ENCODE results near the gene SESN2.

SESN2 gene

GRCh38 chr1:28256197-28256827, 3.0 kb upstream of the SESN2 start:
- DNase-seq = no peak

GRCh38 chr1:28257736-28258135, 1.6 kb upstream of the SESN2 start:
- no peak for DNase-seq

- no peak for DNase-seq
Measured at GRCh38 chr1:28258628-28259251, 578 bp upstream of the SESN2 start.

- no peak for DNase-seq
Measured at GRCh38 chr1:28259934-28260802, 850 bp downstream of the SESN2 start.

GRCh38 chr1:28260803-28261174, 1.5 kb downstream of the SESN2 start:
- DNase-seq = no peak

- no peak for DNase-seq
Measured at GRCh38 chr1:28264897-28265296, 5.6 kb downstream of the SESN2 start.

GRCh38 chr1:28265577-28265976, 6.3 kb downstream of the SESN2 start:
- DNase-seq = no peak

GRCh38 chr1:28266920-28267322, 7.6 kb downstream of the SESN2 start:
- DNase-seq = no peak

GRCh38 chr1:28267633-28268032, 8.3 kb downstream of the SESN2 start:
- no peak for DNase-seq

GRCh38 chr1:28269529-28269928, 10.2 kb downstream of the SESN2 start:
- DNase-seq = no peak

- no peak for DNase-seq
Measured at GRCh38 chr1:28272215-28272852, 13.0 kb downstream of the SESN2 start.

GRCh38 chr1:28273216-28273860, 14.0 kb downstream of the SESN2 start:
- DNase-seq = no peak

- no peak for DNase-seq
Measured at GRCh38 chr1:28278763-28279162, 19.4 kb downstream of the SESN2 start.

- no peak for DNase-seq
Measured at GRCh38 chr1:28279721-28280120, 20.4 kb downstream of the SESN2 start.

- DNase-seq = no peak
Measured at GRCh38 chr1:28280501-28280900, 21.2 kb downstream of the SESN2 start.

- DNase-seq = no peak
Measured at GRCh38 chr1:28280977-28281381, 21.7 kb downstream of the SESN2 start.

- DNase-seq = no peak
Measured at GRCh38 chr1:28281608-28282425, 22.5 kb downstream of the SESN2 start.

GRCh38 chr1:28282426-28283407, 23.4 kb downstream of the SESN2 start:
- no peak for DNase-seq

- DNase-seq = no peak
Measured at GRCh38 chr1:28286111-28286510, 26.8 kb downstream of the SESN2 start.

- DNase-seq = no peak
Measured at GRCh38 chr1:28288487-28288886, 29.2 kb downstream of the SESN2 start.

GRCh38 chr1:28290851-28291250, 31.5 kb downstream of the SESN2 start:
- no peak for DNase-seq

Measured in stimulated activated CD4-positive, alpha-beta T cell treated with anti-CD3 and anti-CD28 coated beads, Interleukin-4, amount 100 ng/mL, for 24 hours (primary cell).